Smooth muscle cell (in vitro differentiated cells): ENCODE data around the gene SLC39A12. TPM values are rescaled to one million over a fixed set of nuclear protein-coding genes. Genes with fewer than 3 reads are reported as not detected.

Experiments
- DNase-seq: peaks from one replicate; lab custom pipeline; 2025; ENCODE audit not compliant: unreplicated experiment; lab: John Stamatoyannopoulos, UW
- H2AFZ ChIP-seq: fragments of 200-600 bp; sonication (generic); 2 replicates; pipeline ENCODE4 v1.6.0; 2016; ENCODE audit warnings: antibody characterized with exemption, low read depth, mild to moderate bottlenecking
- H3F3A ChIP-seq: fragments of 200-600 bp; sonication (generic); 2 replicates; pipeline ENCODE4 v1.6.0; 2017; ENCODE audit warnings: antibody characterized with exemption, low read depth
- H3K27ac ChIP-seq: fragments of 200-600 bp; sonication (generic); 2 replicates; pipeline ENCODE4 v1.5.1; 2016; ENCODE audit warnings: low read depth, mild to moderate bottlenecking
- H3K27me3 ChIP-seq: fragments of 200-600 bp; sonication (generic); 2 replicates; pipeline ENCODE4 v1.6.1; 2016; ENCODE audit warnings: low read depth, mild to moderate bottlenecking
- H3K36me3 ChIP-seq: fragments of 200-600 bp; sonication (generic); 2 replicates; pipeline ENCODE4 v1.5.1; 2016; ENCODE audit warnings: low read depth
- H3K4me1 ChIP-seq: fragments of 200-600 bp; sonication (generic); 2 replicates; pipeline ENCODE4 v1.5.1; 2016; ENCODE audit warnings: low read depth
- H3K4me2 ChIP-seq: fragments of 200-600 bp; sonication (generic); 2 replicates; pipeline ENCODE4 v1.6.0; 2016; ENCODE audit warnings: mild to moderate bottlenecking
- H3K4me3 ChIP-seq: fragments of 200-600 bp; sonication (generic); 2 replicates; pipeline ENCODE4 v1.5.1; 2016; ENCODE audit warnings: mild to moderate bottlenecking
- H3K79me2 ChIP-seq: fragments of 200-600 bp; sonication (generic); 2 replicates; pipeline ENCODE4 v1.6.0; 2016; ENCODE audit warnings: low read depth, mild to moderate bottlenecking
- H3K9ac ChIP-seq: fragments of 200-600 bp; sonication (generic); 2 replicates; pipeline ENCODE4 v1.6.0; 2016; ENCODE audit warnings: low read depth
- H3K9me3 ChIP-seq: fragments of 200-600 bp; sonication (generic); replicated peaks from 2 replicates; pipeline ENCODE4 v1.5.1; 2016; ENCODE audit warnings: low read depth
- H4K20me1 ChIP-seq: fragments of 200-600 bp; sonication (generic); 2 replicates; pipeline ENCODE4 v1.6.0; 2016; ENCODE audit warnings: low read depth
- WGBS: methylation state at CpG from one replicate; pipeline ENCODE4 v1.1.7; 2016; ENCODE audit warnings: low lambda C conversion rate; 5-methylcytosine and 5-hydroxymethylcytosine counted together
- polyA plus RNA-seq: library from polyadenylated mRNA; unstranded; fragments of >200 nt; fragmentation: Nextera tagmentation; extraction: Ambion mirVana; gene quantifications from 2 replicates; pipeline ENCODE4 v1.2.1, GENCODE V29; 2016
- total RNA-seq: library from RNA; depleted of rRNA; stranded (reverse); fragments of >200 nt; gene quantifications from 2 replicates; pipeline ENCODE4 v1.2.3, GENCODE V29; 2014
- TF ChIP-seq, protein P1 (sequence below): fragments of 200-600 bp; sonication (generic); IDR thresholded peaks from 2 replicates; pipeline ENCODE4 v1.5.1; 2017; ENCODE audit warnings: borderline replicate concordance, mild to moderate bottlenecking, antibody characterized with exemption; ENCODE audit not compliant: insufficient read depth, poor library complexity, severe bottlenecking

The SLC39A12 gene
- total and polyA plus RNA-seq, 2 experiments from 2014 or later: not detected

DNA sequence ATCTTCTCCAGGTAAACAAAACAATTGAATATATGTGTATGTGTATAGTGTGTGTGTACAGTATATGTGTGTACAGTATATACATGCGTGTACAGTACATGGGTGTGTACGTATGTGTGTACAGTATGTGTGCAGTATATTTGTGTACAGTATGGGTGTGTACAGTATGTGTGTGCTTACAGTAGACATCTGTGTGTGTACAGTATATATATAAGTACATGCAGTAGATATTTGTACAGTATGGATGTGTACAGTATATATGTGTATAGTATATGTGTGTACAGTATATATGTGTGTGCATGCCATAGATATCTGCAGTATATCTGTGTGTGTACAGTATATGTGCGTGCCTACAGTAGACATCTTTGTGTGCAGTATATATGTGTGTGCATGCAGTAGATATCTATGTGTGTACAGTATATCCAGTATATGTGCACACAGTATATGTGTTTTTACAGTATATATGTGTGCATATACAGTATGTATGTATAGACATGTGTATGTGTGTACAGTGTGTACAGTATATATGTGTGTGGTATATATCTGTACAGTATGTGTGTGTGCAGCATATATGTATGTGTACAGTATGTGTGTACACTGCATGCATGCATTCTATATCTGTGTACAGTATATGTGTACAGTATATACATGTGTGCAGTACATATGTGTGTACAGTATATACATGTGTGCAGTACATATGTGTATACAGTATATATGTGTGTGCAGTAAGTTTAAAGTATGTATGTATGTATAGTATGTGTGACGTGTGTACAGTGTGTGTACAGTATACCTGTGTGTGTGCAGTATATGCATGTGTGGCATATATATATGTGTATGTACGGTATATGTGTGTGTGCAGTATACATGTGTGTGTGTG is 37.3 kb upstream of the SLC39A12 start:
- Histone ChIP-seq H2AFZ (no peak overlapping the region), H3K9me3 (no peaks in the 10 kb centered on the region), H3K9ac (no peak overlapping the region), H3F3A (no peaks in the 10 kb centered on the region), H3K4me1 (no peaks in the 10 kb centered on the region), H3K4me3 (no peak overlapping the region), H3K27ac (no peak overlapping the region), H4K20me1 (no peaks in the 10 kb centered on the region), H3K4me2 (no peak overlapping the region), H3K27me3 (no peaks in the 10 kb centered on the region), H3K79me2 (no peaks in the 10 kb centered on the region), H3K36me3 (no peaks in the 10 kb centered on the region)
- no peak for DNase-seq
- TF ChIP-seq, protein P1, sequence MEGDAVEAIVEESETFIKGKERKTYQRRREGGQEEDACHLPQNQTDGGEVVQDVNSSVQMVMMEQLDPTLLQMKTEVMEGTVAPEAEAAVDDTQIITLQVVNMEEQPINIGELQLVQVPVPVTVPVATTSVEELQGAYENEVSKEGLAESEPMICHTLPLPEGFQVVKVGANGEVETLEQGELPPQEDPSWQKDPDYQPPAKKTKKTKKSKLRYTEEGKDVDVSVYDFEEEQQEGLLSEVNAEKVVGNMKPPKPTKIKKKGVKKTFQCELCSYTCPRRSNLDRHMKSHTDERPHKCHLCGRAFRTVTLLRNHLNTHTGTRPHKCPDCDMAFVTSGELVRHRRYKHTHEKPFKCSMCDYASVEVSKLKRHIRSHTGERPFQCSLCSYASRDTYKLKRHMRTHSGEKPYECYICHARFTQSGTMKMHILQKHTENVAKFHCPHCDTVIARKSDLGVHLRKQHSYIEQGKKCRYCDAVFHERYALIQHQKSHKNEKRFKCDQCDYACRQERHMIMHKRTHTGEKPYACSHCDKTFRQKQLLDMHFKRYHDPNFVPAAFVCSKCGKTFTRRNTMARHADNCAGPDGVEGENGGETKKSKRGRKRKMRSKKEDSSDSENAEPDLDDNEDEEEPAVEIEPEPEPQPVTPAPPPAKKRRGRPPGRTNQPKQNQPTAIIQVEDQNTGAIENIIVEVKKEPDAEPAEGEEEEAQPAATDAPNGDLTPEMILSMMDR: no peak
- 86% methylated on average over 5 of the region's 5 CpGs for WGBS

DNA sequence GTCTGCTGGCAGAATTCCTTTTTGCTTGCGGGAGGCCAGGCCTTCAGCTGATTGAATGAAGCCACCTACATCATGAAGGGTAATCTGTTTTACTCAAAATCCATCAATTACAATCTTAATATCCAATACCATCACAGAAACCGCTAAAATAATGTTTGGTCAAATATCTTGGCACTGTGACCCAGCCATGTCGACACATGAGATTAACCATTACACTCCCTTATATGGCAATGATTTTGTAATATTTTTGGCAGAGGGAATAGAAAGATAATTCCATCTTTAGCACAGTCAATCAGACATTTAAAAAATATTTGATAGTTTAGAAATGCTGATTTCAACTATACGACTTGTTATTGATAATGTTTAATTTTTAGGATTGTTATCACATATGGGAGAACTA is 36.5 kb upstream of the SLC39A12 start:
- TF ChIP-seq, protein P1: no peak
- H3K4me3 ChIP-seq: no peak overlapping the region
- no peaks in the 10 kb centered on the region for H3K36me3 ChIP-seq
- no peak overlapping the region for H3K27ac ChIP-seq
- no peaks in the 10 kb centered on the region for H3K79me2 ChIP-seq
- no peaks in the 10 kb centered on the region for H4K20me1 ChIP-seq
- no peak overlapping the region for H2AFZ ChIP-seq
- H3K27me3 ChIP-seq: no peaks in the 10 kb centered on the region
- no peak for DNase-seq
- H3K9me3 ChIP-seq: no peaks in the 10 kb centered on the region
- no peak overlapping the region for H3K4me2 ChIP-seq
- no peak overlapping the region for H3K9ac ChIP-seq
- WGBS: 96% methylated on average over 4 of the region's 4 CpGs
- no peaks in the 10 kb centered on the region for H3F3A ChIP-seq
- H3K4me1 ChIP-seq: no peaks in the 10 kb centered on the region

DNA sequence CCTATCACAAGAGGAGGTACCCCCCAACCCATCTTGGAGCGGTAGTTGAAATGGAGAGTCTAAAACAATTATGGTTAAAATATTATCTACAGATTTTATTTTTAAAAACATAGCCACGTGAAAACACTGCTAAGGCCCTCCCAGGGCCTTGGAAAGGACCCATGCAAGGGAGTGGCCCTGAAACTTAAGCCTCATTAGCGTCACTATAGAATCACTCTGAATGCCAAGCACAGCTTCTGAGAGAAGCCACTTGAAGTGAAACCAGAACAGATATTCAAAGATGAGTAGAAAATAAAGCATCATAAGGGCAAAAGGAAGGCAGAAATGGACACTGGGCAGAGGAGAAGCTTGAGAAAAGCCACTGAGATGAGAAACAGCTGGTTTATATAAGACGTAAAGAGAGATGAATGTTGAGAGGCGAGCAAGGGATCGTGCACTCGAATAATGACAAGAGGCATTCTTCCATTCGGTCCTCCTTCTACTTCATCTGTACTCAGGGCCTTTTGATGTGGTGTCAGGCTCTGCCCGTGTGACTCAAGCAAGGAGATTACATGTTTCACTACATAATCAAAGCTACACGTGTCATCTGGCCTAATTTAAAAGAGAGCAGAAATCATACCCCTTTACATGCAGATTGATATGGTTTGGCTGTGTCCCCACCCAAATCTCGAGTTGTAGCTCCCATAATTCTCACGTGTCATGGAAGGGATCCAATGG is 33.4 kb upstream of the SLC39A12 start:
- TF ChIP-seq, protein P1: no peak

More for the DNA sequence above, 33.4 kb upstream of the SLC39A12 start:
- no peaks in the 10 kb centered on the region for H3K9me3 ChIP-seq
- H3K79me2 ChIP-seq: no peaks in the 10 kb centered on the region
- no peak overlapping the region for H3K27ac ChIP-seq
- H3K4me2 ChIP-seq: no peak overlapping the region
- no peaks in the 10 kb centered on the region for H3K36me3 ChIP-seq
- no peak for DNase-seq
- H2AFZ ChIP-seq: no peak overlapping the region
- H3K4me3 ChIP-seq: no peak overlapping the region
- no peaks in the 10 kb centered on the region for H3F3A ChIP-seq
- no peaks in the 10 kb centered on the region for H3K27me3 ChIP-seq
- H3K9ac ChIP-seq: no peak overlapping the region
- WGBS: 80% methylated on average over 12 of the region's 12 CpGs
- no peaks in the 10 kb centered on the region for H3K4me1 ChIP-seq
- H4K20me1 ChIP-seq: no peaks in the 10 kb centered on the region
